EH (cell line): Measurements from ENCODE around the gene FOLR1.
"Not testable (repeated sequence)": the region's sequence is repeated elsewhere in the genome, so short reads cannot be mapped to it uniquely, and the experiment has no call there.

ENCODE experiments used
- DNase-seq: peaks from one replicate; pipeline ENCODE4 v3.0.0-alpha.2; 2015; ENCODE audit warnings: low read depth

The FOLR1 gene

GRCh38 chr11:72191961-72192381, at the start of gene FOLR1:
FOLR1 (plus strand) TSS chr11:72192140; CDS start chr11:72192174, 34 bp downstream.
- peak; percentile 45 for DNase-seq

- not testable (repeated sequence) for DNase-seq
These were observed 49.4 kb upstream of the FOLR1 start for GRCh38 chr11:72142543-72142942.

GRCh38 chr11:72144807-72145565, 47.0 kb upstream of the FOLR1 start:
- peak; percentile 96 for DNase-seq

GRCh38 chr11:72146625-72147024, 45.3 kb upstream of the FOLR1 start:
- DNase-seq, result no peak

- DNase-seq, result no peak
These were observed 41.1 kb upstream of the FOLR1 start for GRCh38 chr11:72150882-72151281.

GRCh38 chr11:72153874-72154273, 38.1 kb upstream of the FOLR1 start:
- not testable (repeated sequence) for DNase-seq

- DNase-seq, result no peak
These were observed 37.1 kb upstream of the FOLR1 start for GRCh38 chr11:72154816-72155215.

GRCh38 chr11:72155751-72156150, 36.2 kb upstream of the FOLR1 start:
- DNase-seq, result no peak

- DNase-seq, result no peak
These were observed 34.8 kb upstream of the FOLR1 start for GRCh38 chr11:72157131-72157530.

- peak; percentile 20 for DNase-seq
These were observed 31.6 kb upstream of the FOLR1 start for GRCh38 chr11:72160319-72160718.

GRCh38 chr11:72162891-72163492, 28.9 kb upstream of the FOLR1 start:
- DNase-seq, result no peak

GRCh38 chr11:72164187-72164586, 27.8 kb upstream of the FOLR1 start:
- not testable (repeated sequence) for DNase-seq

GRCh38 chr11:72169046-72169555, 22.8 kb upstream of the FOLR1 start:
- not testable (repeated sequence) for DNase-seq

GRCh38 chr11:72169754-72170153, 22.2 kb upstream of the FOLR1 start:
- DNase-seq, result not testable (repeated sequence)

- DNase-seq, result not testable (repeated sequence)
These were observed 19.9 kb upstream of the FOLR1 start for GRCh38 chr11:72172043-72172442.

- DNase-seq, result peak; percentile 68
These were observed 18.6 kb upstream of the FOLR1 start for GRCh38 chr11:72173291-72173690.

- DNase-seq, result no peak
These were observed 17.5 kb upstream of the FOLR1 start for GRCh38 chr11:72174302-72175070.

- no peak for DNase-seq
These were observed 14.3 kb upstream of the FOLR1 start for GRCh38 chr11:72177656-72178055.

GRCh38 chr11:72179049-72179803, 12.7 kb upstream of the FOLR1 start:
- peak; percentile 40 for DNase-seq

GRCh38 chr11:72179804-72180396, 12.0 kb upstream of the FOLR1 start:
- DNase-seq, result peak; percentile 61

GRCh38 chr11:72180892-72181552, 10.9 kb upstream of the FOLR1 start:
- peak; percentile 41 for DNase-seq
